GM12891 (cell line): ENCODE measurements around the gene OR7C1.
"Not testable (repeated sequence)": the region's sequence is repeated elsewhere in the genome, so short reads cannot be mapped to it uniquely, and the experiment has no call there.

Experiments
- DNase-seq: peaks from one replicate; pipeline ENCODE4 v3.0.0; 2011; ENCODE audit warnings: low spot score; ENCODE audit not compliant: insufficient read length
- FAIRE-seq: peaks from 2 replicates; lab custom pipeline; 2011; peaks lifted over from hg19 to GRCh38; lab: Jason Lieb, UNC
- PAX5 ChIP-seq: IDR thresholded peaks from 2 replicates; pipeline ENCODE4 v1.6.1; 2011; ENCODE audit warnings: low read length, moderate library complexity, mild to moderate bottlenecking; ENCODE audit not compliant: insufficient read depth, severe bottlenecking
- POLR2A ChIP-seq: IDR thresholded peaks from 2 replicates; pipeline ENCODE4 v1.6.1; 2011; ENCODE audit warnings: low read depth, low read length, control low read depth
- POLR2AphosphoS5 ChIP-seq: IDR thresholded peaks from 2 replicates; pipeline ENCODE4 v1.6.1; 2011; ENCODE audit warnings: low read depth, low read length, control low read depth
- POU2F2 ChIP-seq: IDR thresholded peaks from 2 replicates; pipeline ENCODE4 v1.6.1; 2011; ENCODE audit warnings: low read depth, mild to moderate bottlenecking, control low read depth, low read length, moderate library complexity
- SPI1 ChIP-seq: IDR thresholded peaks from 2 replicates; pipeline ENCODE4 v1.6.1; 2011; ENCODE audit warnings: low read depth, low read length, control low read depth
- TAF1 ChIP-seq: IDR thresholded peaks from 2 replicates; pipeline ENCODE4 v1.6.1; 2011; ENCODE audit warnings: low read depth, low read length, control low read depth

OR7C1 gene

GRCh38 chr19:14775869-14776586 lies 59.0 kb downstream of the OR7C1 start:
- TF ChIP-seq POU2F2 (no peak), POLR2AphosphoS5 (no peak), PAX5 (no peak), POLR2A (no peak), SPI1 (no peak), TAF1 (no peak)
- DNase-seq (peak; percentile 28), FAIRE-seq (peak; percentile 33)

GRCh38 chr19:14775326-14775725 lies 59.7 kb downstream of the OR7C1 start:
- not testable (repeated sequence) for FAIRE-seq, DNase-seq

GRCh38 chr19:14774373-14774772 lies 60.6 kb downstream of the OR7C1 start:
- DNase-seq (no peak), FAIRE-seq (no peak)
- no peak for TF ChIP-seq POU2F2
- no peak for TF ChIP-seq POLR2A
- TF ChIP-seq POLR2AphosphoS5, result no peak
- no peak for TF ChIP-seq PAX5
- TF ChIP-seq SPI1, result no peak
- no peak for TF ChIP-seq TAF1

- peak; percentile 62 for FAIRE-seq
- DNase-seq, result not testable (repeated sequence)
Measured at GRCh38 chr19:14773722-14774121, 61.3 kb downstream of the OR7C1 start.

- no peak for FAIRE-seq
- DNase-seq, result no peak
- TF ChIP-seq POU2F2 (no peak), SPI1 (no peak), TAF1 (no peak), PAX5 (no peak), POLR2AphosphoS5 (no peak), POLR2A (no peak)
Measured at GRCh38 chr19:14772995-14773394, 62.0 kb downstream of the OR7C1 start.

GRCh38 chr19:14772467-14772866 lies 62.5 kb downstream of the OR7C1 start:
- TF ChIP-seq SPI1 (no peak), POLR2A (no peak), POU2F2 (no peak), TAF1 (no peak), PAX5 (no peak), POLR2AphosphoS5 (no peak)
- no peak for DNase-seq
- no peak for FAIRE-seq

- TF ChIP-seq POLR2A (no peak), SPI1 (no peak), POU2F2 (no peak), PAX5 (no peak), TAF1 (no peak), POLR2AphosphoS5 (no peak)
- no peak for FAIRE-seq
- DNase-seq, result no peak
Measured at GRCh38 chr19:14770944-14771839, 63.8 kb downstream of the OR7C1 start.

- DNase-seq, result no peak
- TF ChIP-seq POLR2A (no peak), SPI1 (no peak), POLR2AphosphoS5 (no peak), PAX5 (no peak), POU2F2 (no peak), TAF1 (no peak)
- FAIRE-seq, result no peak
Measured at GRCh38 chr19:14770136-14770535, 64.8 kb downstream of the OR7C1 start.

GRCh38 chr19:14769201-14769600 lies 65.8 kb downstream of the OR7C1 start:
- no peak for FAIRE-seq
- TF ChIP-seq PAX5 (no peak), POLR2AphosphoS5 (no peak), SPI1 (no peak), POLR2A (no peak), TAF1 (no peak), POU2F2 (no peak)
- no peak for DNase-seq

- FAIRE-seq, result no peak
- DNase-seq, result no peak
Measured at GRCh38 chr19:14768001-14768400, 67.0 kb downstream of the OR7C1 start.

More at GRCh38 chr19:14768001-14768400, 67.0 kb downstream of the OR7C1 start:
- TF ChIP-seq TAF1 (no peak), SPI1 (no peak), POLR2AphosphoS5 (no peak), PAX5 (no peak), POLR2A (no peak), POU2F2 (no peak)
